ENCODE data around the gene NFE2L2.

DNA sequence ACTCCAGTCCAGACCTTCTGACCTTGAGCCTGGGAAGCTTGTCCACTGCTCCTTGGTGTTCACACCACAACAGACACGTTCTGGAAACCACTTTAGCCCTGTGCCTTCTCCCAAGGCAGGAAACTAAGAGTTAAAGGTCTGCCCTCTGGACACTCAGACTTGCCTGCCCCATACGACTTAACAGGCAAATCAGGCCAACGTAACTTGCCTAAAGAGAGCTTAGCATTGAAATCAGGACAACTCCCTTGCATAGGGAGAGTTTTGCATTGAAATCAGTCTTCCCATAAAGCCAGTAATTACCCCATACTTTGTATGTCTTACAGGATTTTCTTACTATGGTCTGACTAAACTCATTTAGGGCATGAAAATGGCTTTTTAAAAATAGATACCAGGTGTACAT, 18.5 kb downstream of the NFE2L2 start:
- TF ChIP-seq, protein P1, sequence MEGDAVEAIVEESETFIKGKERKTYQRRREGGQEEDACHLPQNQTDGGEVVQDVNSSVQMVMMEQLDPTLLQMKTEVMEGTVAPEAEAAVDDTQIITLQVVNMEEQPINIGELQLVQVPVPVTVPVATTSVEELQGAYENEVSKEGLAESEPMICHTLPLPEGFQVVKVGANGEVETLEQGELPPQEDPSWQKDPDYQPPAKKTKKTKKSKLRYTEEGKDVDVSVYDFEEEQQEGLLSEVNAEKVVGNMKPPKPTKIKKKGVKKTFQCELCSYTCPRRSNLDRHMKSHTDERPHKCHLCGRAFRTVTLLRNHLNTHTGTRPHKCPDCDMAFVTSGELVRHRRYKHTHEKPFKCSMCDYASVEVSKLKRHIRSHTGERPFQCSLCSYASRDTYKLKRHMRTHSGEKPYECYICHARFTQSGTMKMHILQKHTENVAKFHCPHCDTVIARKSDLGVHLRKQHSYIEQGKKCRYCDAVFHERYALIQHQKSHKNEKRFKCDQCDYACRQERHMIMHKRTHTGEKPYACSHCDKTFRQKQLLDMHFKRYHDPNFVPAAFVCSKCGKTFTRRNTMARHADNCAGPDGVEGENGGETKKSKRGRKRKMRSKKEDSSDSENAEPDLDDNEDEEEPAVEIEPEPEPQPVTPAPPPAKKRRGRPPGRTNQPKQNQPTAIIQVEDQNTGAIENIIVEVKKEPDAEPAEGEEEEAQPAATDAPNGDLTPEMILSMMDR (IDR thresholded peaks at IDR 0.05; ENCODE audit: low read depth, low read length): no peak
- TF ChIP-seq EZH2phosphoT487 (IDR thresholded peaks at IDR 0.05; ENCODE audit: low read depth): no peak
